ENCODE results near the gene KRT27.

KRT27 gene

GRCh38 chr17:40806131-40806530 lies 23.8 kb upstream of the KRT27 start:
- no peak for DNase-seq

- peak; percentile 88 for DNase-seq
These were observed 21.3 kb upstream of the KRT27 start for GRCh38 chr17:40803617-40804082.

GRCh38 chr17:40801157-40801556 lies 18.8 kb upstream of the KRT27 start:
- no peak for DNase-seq

GRCh38 chr17:40800381-40800780 lies 18.0 kb upstream of the KRT27 start:
- no peak for DNase-seq

GRCh38 chr17:40799859-40800258 lies 17.5 kb upstream of the KRT27 start, which contains the start of gene KRT28:
Gene KRT28, minus strand, starts transcription at chr17:40799959. Its CDS starts 66 bp downstream, at chr17:40799893.
- DNase-seq, result no peak

- no peak for DNase-seq
These were observed 14.5 kb upstream of the KRT27 start for GRCh38 chr17:40796846-40797245.

GRCh38 chr17:40795019-40795667 lies 12.8 kb upstream of the KRT27 start:
- no peak for DNase-seq

- DNase-seq, result peak; percentile 11
These were observed 12.1 kb upstream of the KRT27 start for GRCh38 chr17:40794466-40794865.

GRCh38 chr17:40793832-40794231 lies 11.5 kb upstream of the KRT27 start:
- no peak for DNase-seq

- DNase-seq, result peak; percentile 8
These were observed 9.6 kb upstream of the KRT27 start for GRCh38 chr17:40791787-40792436.

- DNase-seq, result no peak
These were observed 8.8 kb upstream of the KRT27 start for GRCh38 chr17:40791111-40791510.

- DNase-seq, result peak; percentile 17
These were observed 3.0 kb downstream of the KRT27 start for GRCh38 chr17:40779181-40779909.

- DNase-seq, result no peak
These were observed 3.9 kb downstream of the KRT27 start for GRCh38 chr17:40778461-40778860.

- no peak for DNase-seq
These were observed 4.4 kb downstream of the KRT27 start for GRCh38 chr17:40777971-40778370.

GRCh38 chr17:40777459-40777858 lies 4.9 kb downstream of the KRT27 start:
- no peak for DNase-seq

GRCh38 chr17:40775945-40776344 lies 6.4 kb downstream of the KRT27 start:
- DNase-seq, result no peak

- no peak for DNase-seq
These were observed 10.2 kb downstream of the KRT27 start, which contains the start of gene KRT26 for GRCh38 chr17:40772101-40772500. Gene KRT26, minus strand, starts transcription at chr17:40772201. Its CDS starts 88 bp downstream, at chr17:40772113.

- DNase-seq, result no peak
These were observed 16.7 kb downstream of the KRT27 start for GRCh38 chr17:40765657-40766056.

- no peak for DNase-seq
These were observed 18.6 kb downstream of the KRT27 start for GRCh38 chr17:40763752-40764151.

- DNase-seq, result no peak
These were observed 22.0 kb downstream of the KRT27 start for GRCh38 chr17:40760105-40761016.

GRCh38 chr17:40755231-40755630 lies 27.1 kb downstream of the KRT27 start, which contains the start of gene KRT25:
Gene KRT25, minus strand, starts transcription at chr17:40755331. Its CDS starts 60 bp downstream, at chr17:40755271.
- DNase-seq, result no peak

- DNase-seq, result no peak
These were observed 28.5 kb downstream of the KRT27 start for GRCh38 chr17:40753804-40754203.

All from hematopoietic multipotent progenitor cell treated with erythropoietin and hydrocortisone succinate and interleukin-3 and kit ligand, for 4 days (in vitro differentiated cells).